ENCODE data around the gene SPDYE8.
"Not testable (repeated sequence)": the region's sequence is repeated elsewhere in the genome, so short reads cannot be mapped to it uniquely, and the experiment has no call there.

Gene SPDYE8, protein sequence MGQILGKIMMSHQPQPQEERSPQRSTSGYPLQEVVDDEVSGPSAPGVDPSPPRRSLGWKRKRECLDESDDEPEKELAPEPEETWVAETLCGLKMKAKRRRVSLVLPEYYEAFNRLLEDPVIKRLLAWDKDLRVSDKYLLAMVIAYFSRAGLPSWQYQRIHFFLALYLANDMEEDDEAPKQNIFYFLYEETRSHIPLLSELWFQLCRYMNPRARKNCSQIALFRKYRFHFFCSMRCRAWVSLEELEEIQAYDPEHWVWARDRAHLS

DNA sequence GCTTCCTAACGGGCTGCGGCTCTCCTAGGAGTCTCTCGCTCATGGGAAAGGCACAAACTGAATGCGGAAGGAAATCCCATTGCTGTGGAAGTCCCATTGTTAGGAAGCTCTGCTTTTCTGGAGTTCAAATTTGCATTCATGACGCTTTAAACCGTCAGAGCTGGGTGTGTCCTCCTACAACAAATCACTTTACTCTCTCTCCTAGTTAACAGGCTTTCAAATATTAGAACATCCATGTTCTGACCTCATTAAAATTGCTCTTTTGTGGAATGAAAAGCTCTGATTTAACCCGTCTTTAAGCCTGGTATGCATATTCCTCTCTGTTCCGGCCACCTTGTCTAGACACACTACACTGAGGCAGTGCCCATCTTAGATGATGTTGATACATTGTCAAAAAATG is at the start of gene SPDYE8:
Gene SPDYE8, minus strand, starts transcription at position 101 of the 400 bp plus-strand sequence. CDS start 1,800 bp downstream, outside the sequence.
- not testable (repeated sequence) for DNase-seq

GRCh38 chr7:73057811-73058210 is 28.2 kb upstream of the SPDYE8 start, which contains the start of gene SPDYE11:
TSS of gene SPDYE11 (minus strand) at chr7:73057911. CDS start at chr7:73056111, 1,800 bp downstream.
- not testable (repeated sequence) for DNase-seq

DNA sequence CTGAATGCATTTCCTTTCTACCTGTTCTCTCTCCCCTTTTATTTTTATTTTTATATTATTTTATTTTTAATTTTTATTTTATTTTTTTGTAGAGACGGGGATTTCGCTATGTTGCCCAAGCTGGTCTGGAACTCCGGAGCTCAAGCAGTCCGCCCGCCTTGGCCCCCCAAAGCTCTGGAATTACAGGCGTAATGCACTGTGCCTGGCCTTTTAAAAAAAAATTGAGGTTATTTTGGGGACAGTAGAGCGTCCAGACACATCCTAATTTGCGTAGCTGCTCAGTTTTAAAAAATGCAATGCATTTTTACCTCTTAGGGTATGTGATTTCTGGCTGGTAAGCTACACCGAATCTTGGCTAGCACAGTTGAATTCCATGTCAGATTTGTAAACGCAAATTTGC is 23.1 kb downstream of the SPDYE8 start:
- DNase-seq: not testable (repeated sequence)

DNA sequence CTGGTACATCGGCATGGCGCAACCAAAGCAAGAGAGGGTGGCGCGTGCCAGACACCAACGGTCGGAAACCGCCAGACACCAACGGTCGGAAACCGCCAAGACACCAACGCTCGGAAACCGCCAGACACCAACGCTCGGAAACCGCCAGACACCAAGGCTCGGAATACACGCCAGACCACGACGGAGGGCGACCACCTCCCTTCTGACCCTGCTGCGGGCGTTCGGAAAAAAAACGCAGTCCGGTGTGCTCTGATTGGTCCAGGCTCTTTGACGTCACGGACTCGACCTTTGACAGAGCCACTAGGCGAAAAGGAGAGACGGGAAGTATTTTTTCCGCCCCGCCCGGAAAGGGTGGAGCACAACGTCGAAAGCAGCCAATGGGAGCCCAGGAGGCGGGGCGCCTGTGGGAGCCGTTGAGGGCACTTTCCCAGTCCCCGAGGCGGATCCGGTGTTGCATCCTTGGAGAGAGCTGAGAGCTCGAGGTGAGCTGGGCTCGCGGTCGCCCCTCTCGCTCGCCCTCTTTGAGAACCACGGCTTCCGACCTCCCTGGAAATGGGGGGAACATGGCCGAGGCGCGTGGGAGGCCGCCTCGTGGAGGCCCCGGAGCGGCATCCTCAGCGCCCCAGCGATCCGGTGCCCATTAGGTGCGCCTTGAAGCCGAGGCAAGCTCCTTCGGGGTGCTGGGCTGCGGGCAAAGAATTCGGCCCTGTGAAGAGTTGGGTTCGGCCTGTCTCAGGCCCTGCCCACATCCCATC is 23.7 kb downstream of the SPDYE8 start:
- not testable (repeated sequence) for DNase-seq

DNA sequence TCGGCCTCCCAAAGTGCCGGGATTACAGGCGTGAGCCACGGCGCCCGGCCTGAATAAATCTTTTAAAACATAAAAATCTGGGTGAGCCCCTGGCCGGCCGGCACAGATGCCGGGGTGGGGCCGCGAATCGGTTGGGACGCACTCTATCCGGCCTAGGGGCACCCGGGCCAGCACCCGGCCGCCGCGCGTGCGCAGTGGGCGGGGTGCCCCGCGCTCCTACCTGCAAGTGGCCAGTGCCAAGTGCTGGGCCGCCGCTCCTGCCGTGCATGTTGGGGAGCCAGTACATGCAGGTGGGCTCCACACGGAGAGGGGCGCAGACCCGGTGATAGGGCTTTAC is 24.2 kb downstream of the SPDYE8 start:
- DNase-seq: not testable (repeated sequence)

GRCh38 chr7:72997887-72998468 is 31.6 kb downstream of the SPDYE8 start:
- DNase-seq: not testable (repeated sequence)

- DNase-seq: not testable (repeated sequence)
These were observed 32.1 kb downstream of the SPDYE8 start for GRCh38 chr7:72997447-72997846.

DNA sequence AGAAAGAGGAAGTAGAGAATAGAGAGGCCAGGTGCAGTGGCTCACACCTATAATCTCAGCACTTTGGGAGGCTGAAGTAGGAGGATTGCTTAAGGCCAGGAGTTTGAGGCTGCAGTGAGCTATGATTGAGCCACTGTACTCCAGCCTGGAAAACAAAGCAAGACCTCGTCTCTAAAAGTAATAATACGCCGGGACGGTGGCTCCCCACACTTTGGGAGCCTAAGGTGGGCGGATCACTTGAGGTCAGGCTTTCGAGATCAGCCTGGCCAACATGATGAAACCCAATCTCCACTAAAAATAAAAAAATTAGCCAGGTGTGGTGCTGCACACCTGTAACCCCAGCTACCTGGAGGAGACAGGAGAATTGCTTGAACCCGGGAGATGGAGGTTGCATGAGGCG is 34.1 kb downstream of the SPDYE8 start:
- not testable (repeated sequence) for DNase-seq

GRCh38 chr7:72990146-72990913 is 39.2 kb downstream of the SPDYE8 start:
- not testable (repeated sequence) for DNase-seq

DNA sequence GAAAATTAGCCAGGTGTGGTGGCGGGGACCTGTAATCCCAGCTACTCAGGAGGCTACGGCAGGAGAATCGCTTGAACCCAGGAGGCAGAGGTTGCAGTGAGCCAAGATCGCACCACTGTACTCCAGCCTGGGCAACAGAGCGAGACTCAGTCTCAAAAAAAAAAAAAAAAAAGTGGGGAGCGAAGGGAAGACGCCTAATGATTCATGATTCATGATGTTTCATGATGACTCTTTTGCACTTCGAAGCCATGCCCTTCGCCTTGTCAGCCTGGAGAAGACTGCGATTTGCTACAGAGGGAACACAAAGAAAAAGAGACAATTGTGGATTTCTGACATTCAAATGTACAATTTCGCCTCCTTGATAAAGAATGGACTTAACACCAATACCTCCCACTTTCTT is 47.5 kb downstream of the SPDYE8 start:
- not testable (repeated sequence) for DNase-seq

- DNase-seq: not testable (repeated sequence)
These were observed 49.2 kb downstream of the SPDYE8 start for GRCh38 chr7:72980382-72980781.

- not testable (repeated sequence) for DNase-seq
These were observed 53.1 kb downstream of the SPDYE8 start for GRCh38 chr7:72976434-72976833.

GRCh38 chr7:72975656-72976286 is 53.8 kb downstream of the SPDYE8 start:
- not testable (repeated sequence) for DNase-seq

- DNase-seq: not testable (repeated sequence)
These were observed 54.8 kb downstream of the SPDYE8 start for GRCh38 chr7:72974781-72975180.

DNA sequence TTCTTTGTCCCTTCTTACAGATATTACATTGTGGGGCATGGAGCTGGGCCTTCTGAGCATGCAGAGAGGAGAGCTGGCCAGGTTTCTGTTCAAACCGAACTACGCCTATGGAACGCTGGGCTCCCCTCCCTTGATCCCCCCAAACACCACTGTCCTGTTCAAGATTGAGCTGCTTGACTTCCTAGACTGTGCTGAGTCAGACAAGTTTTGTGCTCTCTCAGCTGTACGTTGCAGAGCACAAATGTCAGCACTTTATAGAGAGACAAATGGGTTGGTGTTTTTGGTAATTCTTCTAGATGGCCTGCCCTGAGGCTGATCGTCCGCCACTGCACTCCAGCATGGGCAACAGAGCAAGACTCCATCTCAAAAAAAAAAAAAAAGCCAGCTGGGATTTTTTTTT is 58.1 kb downstream of the SPDYE8 start:
- DNase-seq: not testable (repeated sequence)

Data from hippocampal formation (tissue), 2 donors.